HFF-Myc (cell line): ENCODE measurements around the gene SLC16A9.

ENCODE experiments used
- DNase-seq: peaks from one replicate; pipeline ENCODE4 v3.0.0-alpha.2; 2011; ENCODE audit warnings: low read depth; ENCODE audit errors: extremely low read depth
- H3K4me3 ChIP-seq: replicated peaks from 2 replicates; pipeline ENCODE4 v1.5.1; 2011; ENCODE audit warnings: low read depth, mild to moderate bottlenecking, control low read depth, low read length
- TF ChIP-seq, protein P1 (sequence below): IDR thresholded peaks from 2 replicates; pipeline ENCODE4 v1.5.1; 2012; ENCODE audit warnings: mild to moderate bottlenecking, low read depth, low read length, control low read depth; ENCODE audit errors: missing control alignments

Gene SLC16A9

DNA sequence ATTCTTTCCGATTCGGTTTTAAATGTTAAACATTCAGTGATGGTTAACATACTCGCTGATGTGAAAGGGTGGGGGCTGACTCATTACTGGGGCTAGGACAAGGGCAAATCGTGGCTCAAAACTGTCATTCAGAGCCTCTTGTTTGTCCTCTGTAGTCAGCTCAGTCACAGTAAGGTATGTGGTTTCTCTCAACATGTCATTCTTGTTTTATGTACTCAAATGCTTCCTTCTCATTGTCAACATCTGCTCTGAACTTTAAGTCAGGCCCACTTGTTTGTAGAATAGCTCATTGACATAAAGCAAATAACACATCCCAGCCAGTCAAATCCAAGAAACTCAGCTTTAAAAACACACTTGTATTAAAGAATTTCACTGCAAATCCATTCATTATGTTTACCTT, 7.3 kb downstream of the SLC16A9 start:
- TF ChIP-seq, protein P1, sequence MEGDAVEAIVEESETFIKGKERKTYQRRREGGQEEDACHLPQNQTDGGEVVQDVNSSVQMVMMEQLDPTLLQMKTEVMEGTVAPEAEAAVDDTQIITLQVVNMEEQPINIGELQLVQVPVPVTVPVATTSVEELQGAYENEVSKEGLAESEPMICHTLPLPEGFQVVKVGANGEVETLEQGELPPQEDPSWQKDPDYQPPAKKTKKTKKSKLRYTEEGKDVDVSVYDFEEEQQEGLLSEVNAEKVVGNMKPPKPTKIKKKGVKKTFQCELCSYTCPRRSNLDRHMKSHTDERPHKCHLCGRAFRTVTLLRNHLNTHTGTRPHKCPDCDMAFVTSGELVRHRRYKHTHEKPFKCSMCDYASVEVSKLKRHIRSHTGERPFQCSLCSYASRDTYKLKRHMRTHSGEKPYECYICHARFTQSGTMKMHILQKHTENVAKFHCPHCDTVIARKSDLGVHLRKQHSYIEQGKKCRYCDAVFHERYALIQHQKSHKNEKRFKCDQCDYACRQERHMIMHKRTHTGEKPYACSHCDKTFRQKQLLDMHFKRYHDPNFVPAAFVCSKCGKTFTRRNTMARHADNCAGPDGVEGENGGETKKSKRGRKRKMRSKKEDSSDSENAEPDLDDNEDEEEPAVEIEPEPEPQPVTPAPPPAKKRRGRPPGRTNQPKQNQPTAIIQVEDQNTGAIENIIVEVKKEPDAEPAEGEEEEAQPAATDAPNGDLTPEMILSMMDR = no peak
- no peak for DNase-seq
- no peak overlapping the region for H3K4me3 ChIP-seq

DNA sequence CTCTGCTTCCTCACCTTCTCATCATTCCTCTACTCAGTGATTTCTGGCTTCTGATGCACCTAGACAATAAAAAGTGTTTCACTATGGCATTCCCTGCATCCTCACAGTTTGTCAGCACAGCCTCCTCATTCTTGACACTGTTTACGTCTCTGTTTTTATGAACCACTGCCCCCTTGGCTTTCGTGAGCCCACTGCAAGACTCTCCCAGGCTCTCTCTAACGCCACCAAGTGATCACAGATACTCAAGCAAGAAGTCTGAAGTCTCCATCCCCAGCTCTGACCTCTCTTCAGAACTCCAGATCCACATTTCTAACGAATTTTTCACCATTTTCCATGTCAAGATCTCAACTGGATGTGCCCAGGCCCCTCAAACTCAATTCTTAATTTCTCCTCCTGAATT, 8.9 kb downstream of the SLC16A9 start:
- DNase-seq = no peak
- TF ChIP-seq, protein P1 = no peak
- no peak overlapping the region for H3K4me3 ChIP-seq

DNA sequence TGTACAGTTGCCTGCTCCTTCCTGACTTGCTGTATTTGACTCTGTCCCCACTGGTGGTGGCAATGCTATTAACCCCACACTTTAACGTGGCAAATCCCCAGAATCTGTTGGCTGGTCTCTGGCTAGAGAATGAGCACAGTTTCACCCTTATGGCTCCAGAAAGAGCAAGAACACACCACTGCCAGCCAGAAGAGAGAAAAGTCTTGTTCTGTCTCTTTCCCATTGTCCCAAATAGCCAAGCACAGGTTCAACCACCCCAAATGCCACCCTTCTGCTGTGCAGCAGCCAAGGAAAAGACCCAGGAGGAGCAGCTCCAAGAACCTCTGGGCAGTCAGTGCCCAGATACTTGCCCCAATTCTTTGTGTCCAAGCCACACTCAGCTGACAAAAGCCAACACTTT, 11.3 kb downstream of the SLC16A9 start:
- H3K4me3 ChIP-seq = no peak overlapping the region
- TF ChIP-seq, protein P1 = no peak
- no peak for DNase-seq

DNA sequence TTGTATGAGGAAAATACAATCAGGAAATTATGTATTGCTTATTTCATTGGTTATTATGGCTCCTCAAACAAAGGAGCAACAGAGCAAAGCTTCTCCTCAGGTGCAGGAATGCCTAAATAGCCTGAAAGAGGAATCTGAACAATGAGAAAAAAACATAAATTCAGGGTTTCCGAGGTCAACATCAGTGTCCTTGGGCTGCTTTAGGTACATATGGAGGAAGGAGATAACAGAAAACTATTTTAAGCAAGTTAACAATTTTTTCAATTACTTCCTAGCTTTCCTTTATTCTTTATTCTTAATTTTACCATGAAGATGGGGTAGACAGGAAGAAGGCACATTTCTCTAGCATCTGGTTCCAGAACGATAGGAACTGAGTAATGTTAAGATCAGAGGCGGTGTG, 14.0 kb downstream of the SLC16A9 start:
- H3K4me3 ChIP-seq = no peak overlapping the region
- no peak for DNase-seq
- TF ChIP-seq, protein P1 = no peak

DNA sequence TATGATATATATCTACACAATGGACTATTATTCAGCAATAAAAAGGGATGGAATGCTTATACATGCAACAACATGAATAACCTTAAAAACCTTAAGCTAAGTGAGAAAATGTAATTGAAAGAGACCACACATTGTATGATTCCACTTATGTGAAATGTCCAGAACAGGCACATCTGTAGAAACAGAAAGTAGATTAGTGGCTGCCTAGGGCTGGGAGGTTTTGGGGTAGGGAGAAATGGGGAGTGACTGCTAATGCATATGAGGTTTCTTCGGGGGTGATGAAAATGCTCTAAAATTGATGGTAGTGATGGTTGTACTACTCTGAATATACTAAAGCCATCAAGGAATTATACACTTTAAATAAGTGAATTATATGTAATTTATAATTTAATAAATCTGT, 14.7 kb downstream of the SLC16A9 start:
- no peak overlapping the region for H3K4me3 ChIP-seq
- DNase-seq = no peak
- TF ChIP-seq, protein P1 = no peak

DNA sequence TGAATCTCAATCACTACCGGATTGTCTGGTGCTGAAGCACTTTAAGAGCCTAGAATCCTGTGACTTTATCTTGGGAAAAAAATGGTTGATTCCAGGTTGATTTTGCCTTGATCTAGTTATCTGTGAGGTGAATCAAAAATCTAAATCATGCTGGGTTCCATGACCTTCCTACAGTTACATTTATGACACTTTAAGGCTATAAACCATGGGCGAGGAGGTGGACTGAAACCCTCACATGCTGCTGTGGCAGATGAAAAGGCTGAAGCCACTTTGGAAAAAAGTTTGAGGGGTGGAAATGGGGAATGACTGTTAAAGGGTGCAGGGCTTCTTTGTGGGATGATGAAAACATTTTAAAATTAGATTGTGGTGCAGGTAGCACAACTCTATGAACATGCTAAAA, 17.5 kb downstream of the SLC16A9 start:
- TF ChIP-seq, protein P1 = no peak
- no peak for DNase-seq
- no peak overlapping the region for H3K4me3 ChIP-seq

DNA sequence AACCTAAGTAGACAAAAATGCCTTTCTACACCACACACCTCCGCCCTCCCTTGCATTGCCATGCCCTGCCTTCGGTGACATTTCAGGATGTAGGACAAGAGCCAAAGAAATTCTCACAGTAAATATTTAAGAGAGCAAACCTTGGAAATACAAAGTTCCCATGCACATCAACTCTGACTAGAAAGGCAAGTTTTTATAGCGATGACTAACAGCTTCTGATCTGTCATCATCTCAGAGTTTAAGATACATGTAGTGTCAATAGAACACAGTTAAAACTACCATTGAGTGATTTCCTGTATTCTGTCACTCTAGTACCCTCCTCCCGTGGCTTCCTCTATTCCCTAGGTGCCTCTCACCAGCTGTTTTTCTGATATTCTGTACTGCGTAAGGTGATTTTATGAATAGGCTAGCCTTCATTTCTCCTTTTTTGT, 20.7 kb downstream of the SLC16A9 start:
- TF ChIP-seq, protein P1 = no peak
- H3K4me3 ChIP-seq = no peak overlapping the region
- no peak for DNase-seq
